Measurements from ENCODE around the gene SEC62. TPM values are rescaled to one million over a fixed set of nuclear protein-coding genes. Genes with fewer than 3 reads are reported as not detected.

Gene SEC62
- total RNA-seq: 10 to 100 TPM; 16.5 to 28.8 (median 22.8) TPM

GRCh38 chr3:169966428-169966950 lies at the start of gene SEC62:
Gene SEC62 (plus strand): TSS chr3:169966807. CDS start chr3:169966823, 16 bp downstream.
- intact Hi-C loops (cut with DNase I; ENCODE audit: low total_unique reads): loop anchor here (2.0 kb wide), 1 partner anchor 192 kb away; no protein-coding TSS in a partner anchor
- DNase-seq (ENCODE audit: low spot score in 2 of 2): peak; percentile 87 to 98
- peak within 1 kb of the TSS; percentile 77 for H3K4me3 ChIP-seq (ENCODE audit: low read depth, poor library complexity, severe bottlenecking)
- no peak for TF ChIP-seq CTCF (IDR thresholded peaks at IDR 0.05)
- TF ChIP-seq POLR2A (IDR thresholded peaks at IDR 0.05): peak in 1 of 2 donors; percentile 50
- 1 to 2% methylated on average over 26 to 32 of the region's 37 CpGs for WGBS, 2 donors

- WGBS, 2 donors: 48 to 67% methylated on average over 7 to 8 of the region's 8 CpGs
- H3K4me3 ChIP-seq (ENCODE audit: low read depth, poor library complexity, severe bottlenecking): no peak overlapping the region
- TF ChIP-seq POLR2A (IDR thresholded peaks at IDR 0.05) (no peak), CTCF (IDR thresholded peaks at IDR 0.05) (no peak)
- intact Hi-C loops (cut with DNase I; ENCODE audit: low total_unique reads): no loop called here
- DNase-seq (ENCODE audit: low spot score in 2 of 2): peak in 1 of 2 donors; percentile 26
Measured at GRCh38 chr3:169923189-169923588, 43.4 kb upstream of the SEC62 start.

- intact Hi-C loops (cut with DNase I; ENCODE audit: low total_unique reads): no loop called here
- no peak for DNase-seq (ENCODE audit: low spot score in 2 of 2)
- 61% methylated on average over 1 of the region's 1 CpG for WGBS, 2 donors
- no peak overlapping the region for H3K4me3 ChIP-seq (ENCODE audit: low read depth, poor library complexity, severe bottlenecking)
- TF ChIP-seq POLR2A (IDR thresholded peaks at IDR 0.05) (no peak), CTCF (IDR thresholded peaks at IDR 0.05) (no peak)
Measured at GRCh38 chr3:169923831-169924230, 42.8 kb upstream of the SEC62 start.

GRCh38 chr3:169929830-169930519 lies 36.6 kb upstream of the SEC62 start:
- TF ChIP-seq POLR2A (IDR thresholded peaks at IDR 0.05) (no peak), CTCF (IDR thresholded peaks at IDR 0.05) (no peak)
- H3K4me3 ChIP-seq (ENCODE audit: low read depth, poor library complexity, severe bottlenecking): no peak overlapping the region
- 68 to 74% methylated on average over 3 of the region's 3 CpGs for WGBS, 2 donors
- intact Hi-C loops (cut with DNase I; ENCODE audit: low total_unique reads): no loop called here
- DNase-seq (ENCODE audit: low spot score in 2 of 2): no peak

GRCh38 chr3:169930843-169931242 lies 35.8 kb upstream of the SEC62 start:
- TF ChIP-seq POLR2A (IDR thresholded peaks at IDR 0.05) (no peak), CTCF (IDR thresholded peaks at IDR 0.05) (no peak)
- intact Hi-C loops (cut with DNase I; ENCODE audit: low total_unique reads): no loop called here
- H3K4me3 ChIP-seq (ENCODE audit: low read depth, poor library complexity, severe bottlenecking): no peak overlapping the region
- no peak for DNase-seq (ENCODE audit: low spot score in 2 of 2)
- 93 to 95% methylated on average over 3 of the region's 3 CpGs for WGBS, 2 donors
